Measurements from ENCODE around the gene DHRS1.

The DHRS1 gene

DNA sequence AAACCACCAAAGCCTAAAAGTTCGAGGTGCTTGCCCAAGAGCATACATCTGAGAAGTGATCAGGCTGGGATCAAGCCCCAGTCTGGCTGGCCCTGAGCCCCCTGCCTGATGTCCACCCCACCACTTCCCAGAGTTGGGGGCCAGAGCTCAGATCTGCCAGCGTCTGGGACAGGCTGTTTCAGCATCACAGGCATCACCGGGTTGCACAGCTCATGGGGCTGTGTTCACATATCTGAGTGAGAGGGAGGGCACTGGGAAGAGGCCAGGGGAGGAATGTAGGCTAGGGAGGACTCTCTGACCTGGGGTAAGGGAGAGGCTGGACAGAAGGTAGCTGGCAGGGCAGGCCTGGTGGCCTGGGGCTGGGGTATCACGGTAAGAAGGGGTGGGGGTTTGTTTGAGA, 42.6 kb downstream of the DHRS1 start:
- TF ChIP-seq, protein P1, sequence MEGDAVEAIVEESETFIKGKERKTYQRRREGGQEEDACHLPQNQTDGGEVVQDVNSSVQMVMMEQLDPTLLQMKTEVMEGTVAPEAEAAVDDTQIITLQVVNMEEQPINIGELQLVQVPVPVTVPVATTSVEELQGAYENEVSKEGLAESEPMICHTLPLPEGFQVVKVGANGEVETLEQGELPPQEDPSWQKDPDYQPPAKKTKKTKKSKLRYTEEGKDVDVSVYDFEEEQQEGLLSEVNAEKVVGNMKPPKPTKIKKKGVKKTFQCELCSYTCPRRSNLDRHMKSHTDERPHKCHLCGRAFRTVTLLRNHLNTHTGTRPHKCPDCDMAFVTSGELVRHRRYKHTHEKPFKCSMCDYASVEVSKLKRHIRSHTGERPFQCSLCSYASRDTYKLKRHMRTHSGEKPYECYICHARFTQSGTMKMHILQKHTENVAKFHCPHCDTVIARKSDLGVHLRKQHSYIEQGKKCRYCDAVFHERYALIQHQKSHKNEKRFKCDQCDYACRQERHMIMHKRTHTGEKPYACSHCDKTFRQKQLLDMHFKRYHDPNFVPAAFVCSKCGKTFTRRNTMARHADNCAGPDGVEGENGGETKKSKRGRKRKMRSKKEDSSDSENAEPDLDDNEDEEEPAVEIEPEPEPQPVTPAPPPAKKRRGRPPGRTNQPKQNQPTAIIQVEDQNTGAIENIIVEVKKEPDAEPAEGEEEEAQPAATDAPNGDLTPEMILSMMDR (IDR thresholded peaks at IDR 0.05; ENCODE audit: low read depth, low read length, missing control alignments): no peak
- in situ Hi-C loops (cut with HindIII; ENCODE audit: low sequenced_read_pairs): no loop called here
- no peak for DNase-seq (ENCODE audit: low read depth)
- H3K4me3 ChIP-seq (ENCODE audit: low read depth, low read length): no peak overlapping the region

DNA sequence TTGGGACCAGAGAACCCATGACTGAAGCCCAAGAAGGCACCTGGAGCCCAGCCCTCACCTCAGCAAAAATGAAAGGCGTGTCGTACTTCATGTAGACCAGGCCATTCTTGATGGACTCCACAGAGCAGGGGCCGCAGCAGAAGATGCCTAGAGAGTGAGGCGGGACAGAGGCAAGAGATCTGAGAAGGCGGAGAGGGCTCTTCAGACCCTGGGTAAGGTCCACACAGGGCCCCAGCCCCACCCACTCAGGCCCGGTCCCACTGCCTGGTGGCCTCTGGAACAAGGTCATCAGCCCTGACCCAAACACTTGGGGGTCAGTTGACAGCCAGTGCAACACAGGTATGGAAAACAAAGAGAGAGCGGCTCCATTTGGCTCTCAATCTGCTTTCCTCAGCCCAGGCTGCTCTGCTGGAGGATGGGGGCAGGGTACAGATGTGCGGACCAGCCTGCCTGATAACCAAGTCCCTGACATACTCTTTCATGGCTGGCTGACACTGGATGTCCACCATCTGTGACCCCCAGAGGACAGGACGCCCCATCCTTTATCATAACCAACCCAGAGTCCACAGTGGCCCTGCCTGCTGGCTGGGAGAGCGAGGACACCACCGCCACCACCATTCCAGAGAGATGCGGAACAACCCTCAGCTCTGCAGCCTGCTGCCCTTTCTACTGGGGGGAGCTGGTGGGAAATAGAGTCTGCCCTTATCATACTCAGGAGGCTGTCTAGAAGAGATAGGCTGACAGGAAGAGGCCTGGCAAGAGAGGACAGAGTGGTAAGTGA, 43.5 kb downstream of the DHRS1 start:
- H3K4me3 ChIP-seq (ENCODE audit: low read depth, low read length): no peak overlapping the region
- in situ Hi-C loops (cut with HindIII; ENCODE audit: low sequenced_read_pairs): no loop called here
- DNase-seq (ENCODE audit: low read depth): no peak
- TF ChIP-seq, protein P1 (IDR thresholded peaks at IDR 0.05; ENCODE audit: low read depth, low read length, missing control alignments): no peak

DNA sequence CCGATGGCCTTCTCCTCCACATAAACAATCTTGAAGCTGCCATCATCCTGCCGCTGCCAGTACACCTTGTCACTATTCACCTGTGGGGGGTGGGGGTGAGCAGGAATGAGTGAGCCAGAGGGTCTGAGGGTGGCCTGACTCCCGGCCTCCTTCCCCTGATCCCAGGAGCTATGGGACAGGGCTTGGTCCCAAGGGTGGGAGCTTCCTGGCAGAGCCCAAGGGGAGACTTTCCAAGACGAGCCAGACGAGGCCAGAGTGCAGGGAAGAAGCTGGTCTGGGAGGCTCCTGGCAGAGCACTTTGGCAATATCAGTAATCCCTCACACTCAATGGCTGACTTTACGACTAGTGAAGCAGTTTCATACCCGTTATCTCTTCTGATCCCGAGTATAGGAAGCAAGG, 44.1 kb downstream of the DHRS1 start:
- H3K4me3 ChIP-seq (ENCODE audit: low read depth, low read length): no peak overlapping the region
- in situ Hi-C loops (cut with HindIII; ENCODE audit: low sequenced_read_pairs): no loop called here
- TF ChIP-seq, protein P1 (IDR thresholded peaks at IDR 0.05; ENCODE audit: low read depth, low read length, missing control alignments): no peak

DNA sequence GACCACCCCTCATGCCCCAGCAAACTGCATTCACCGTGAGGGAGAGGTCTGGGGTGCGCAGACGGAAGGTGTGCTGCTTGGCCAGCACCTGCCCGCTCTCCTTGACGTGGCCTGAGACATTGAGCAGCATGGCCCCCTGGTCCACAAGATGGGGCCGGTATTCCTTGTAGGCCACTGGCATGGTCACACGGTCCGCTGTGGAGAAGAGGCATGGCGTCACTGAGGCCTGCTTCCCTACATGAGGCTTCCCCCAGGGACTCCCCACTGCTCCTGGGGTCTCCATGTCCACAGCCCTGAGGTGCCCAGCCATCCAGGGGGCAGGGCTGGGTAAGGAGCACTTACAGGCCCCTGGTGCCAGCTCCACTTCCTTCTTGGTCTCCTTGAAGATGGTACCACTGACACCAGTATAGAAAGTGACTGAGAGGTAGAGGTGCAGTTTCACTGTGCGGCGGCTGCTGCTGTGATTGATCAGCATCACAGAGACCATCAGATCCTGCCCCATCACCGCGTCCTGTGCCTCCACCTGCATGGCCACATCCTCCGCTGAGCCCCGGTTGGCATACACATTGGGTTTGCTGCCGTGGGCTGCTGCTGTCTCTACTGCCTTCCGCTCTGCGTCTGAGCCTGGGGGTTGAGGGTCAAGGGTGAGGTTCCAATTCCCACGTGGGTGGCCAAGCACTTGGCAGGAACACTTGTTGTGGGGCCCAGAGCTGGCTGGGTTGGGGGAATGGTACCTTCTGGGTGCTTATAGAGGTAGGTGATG, 44.8 kb downstream of the DHRS1 start:
- TF ChIP-seq, protein P1 (IDR thresholded peaks at IDR 0.05; ENCODE audit: low read depth, low read length, missing control alignments): no peak
- in situ Hi-C loops (cut with HindIII; ENCODE audit: low sequenced_read_pairs): no loop called here
- DNase-seq (ENCODE audit: low read depth): no peak
- no peak overlapping the region for H3K4me3 ChIP-seq (ENCODE audit: low read depth, low read length)

More for the DNA sequence above, 44.1 kb downstream of the DHRS1 start:
- no peak for DNase-seq (ENCODE audit: low read depth)

DNA sequence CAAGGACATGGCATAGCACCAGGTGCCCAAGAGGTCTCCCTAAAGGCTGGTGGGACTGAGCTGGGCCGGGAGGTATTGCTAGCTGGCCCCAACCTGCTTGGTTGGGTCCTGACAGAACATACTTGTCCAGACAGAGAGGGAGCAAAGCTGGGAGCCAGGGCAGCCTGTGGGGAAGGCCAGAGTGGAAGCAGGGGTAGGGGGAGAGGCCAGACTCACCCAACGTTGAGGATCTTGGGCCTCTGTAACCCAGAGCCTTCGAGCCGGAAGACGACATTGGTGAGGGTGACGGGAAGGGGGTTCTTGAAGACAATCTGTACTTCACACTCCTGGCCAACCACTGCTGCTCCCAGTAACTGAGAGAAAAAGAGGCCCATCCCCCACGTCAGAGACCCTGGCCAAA, 45.6 kb downstream of the DHRS1 start:
- in situ Hi-C loops (cut with HindIII; ENCODE audit: low sequenced_read_pairs): no loop called here
- TF ChIP-seq, protein P1 (IDR thresholded peaks at IDR 0.05; ENCODE audit: low read depth, low read length, missing control alignments): no peak
- H3K4me3 ChIP-seq (ENCODE audit: low read depth, low read length): no peak overlapping the region
- no peak for DNase-seq (ENCODE audit: low read depth)

DNA sequence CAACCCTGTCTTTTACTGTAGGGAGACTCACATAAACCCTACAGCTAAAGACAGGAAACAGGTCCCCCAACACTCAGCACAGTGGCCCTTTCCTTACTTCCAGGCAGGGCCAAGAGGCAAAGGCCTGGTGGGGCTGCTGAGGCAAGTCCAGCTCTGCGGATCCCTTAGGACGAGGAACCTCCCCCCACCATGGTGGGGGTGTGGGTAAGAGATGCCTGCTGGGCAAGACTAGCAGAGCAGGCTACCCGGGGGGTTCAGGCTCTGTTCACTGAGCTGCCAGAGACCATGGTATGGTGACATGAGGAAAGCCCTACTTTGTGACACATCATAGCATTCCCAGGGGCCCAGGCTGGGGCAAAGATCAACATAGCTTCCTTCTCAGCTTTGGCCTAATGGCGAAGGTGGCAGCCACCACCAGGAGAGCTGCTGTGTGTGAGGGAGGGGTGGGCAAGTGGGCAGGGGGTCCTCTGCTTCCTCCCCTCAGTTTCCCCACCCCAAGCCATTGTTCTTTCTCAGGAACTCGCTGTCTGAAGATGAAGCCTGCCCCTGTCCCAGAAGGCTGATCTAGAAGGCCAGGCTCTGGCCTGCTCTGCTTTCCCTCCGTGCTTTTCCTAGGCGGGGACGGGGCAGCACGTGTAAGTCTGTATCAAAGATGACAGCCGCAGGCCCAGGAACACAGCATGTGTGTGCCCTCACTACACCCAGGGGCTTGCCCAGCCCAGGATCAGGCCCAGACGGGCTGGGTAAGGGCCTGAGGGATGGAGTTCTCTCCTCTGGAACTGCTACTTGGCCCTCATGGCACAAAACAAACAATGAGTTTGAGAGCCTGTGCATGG, 47.1 kb downstream of the DHRS1 start:
- in situ Hi-C loops (cut with HindIII; ENCODE audit: low sequenced_read_pairs): no loop called here
- no peak overlapping the region for H3K4me3 ChIP-seq (ENCODE audit: low read depth, low read length)
- TF ChIP-seq, protein P1 (IDR thresholded peaks at IDR 0.05; ENCODE audit: low read depth, low read length, missing control alignments): no peak
- no peak for DNase-seq (ENCODE audit: low read depth)
